ENCODE data around the gene EXOC5.
"Not testable (repeated sequence)": the region's sequence is repeated elsewhere in the genome, so short reads cannot be mapped to it uniquely, and the experiment has no call there.

The EXOC5 gene

GRCh38 chr14:57258221-57258620, 10.5 kb downstream of the EXOC5 start:
- DNase-seq (ENCODE audit: low spot score): not testable (repeated sequence)

- DNase-seq (ENCODE audit: low spot score): no peak
Observed at GRCh38 chr14:57254884-57255283, 13.8 kb downstream of the EXOC5 start.

GRCh38 chr14:57246933-57247657, 21.6 kb downstream of the EXOC5 start:
- DNase-seq (ENCODE audit: low spot score): no peak

GRCh38 chr14:57245941-57246340, 22.8 kb downstream of the EXOC5 start:
- no peak for DNase-seq (ENCODE audit: low spot score)

- DNase-seq (ENCODE audit: low spot score): no peak
Observed at GRCh38 chr14:57244106-57244505, 24.6 kb downstream of the EXOC5 start.

GRCh38 chr14:57243320-57243719, 25.4 kb downstream of the EXOC5 start:
- no peak for DNase-seq (ENCODE audit: low spot score)

GRCh38 chr14:57240115-57240514, 28.6 kb downstream of the EXOC5 start:
- DNase-seq (ENCODE audit: low spot score): not testable (repeated sequence)

GRCh38 chr14:57232006-57232405, 36.7 kb downstream of the EXOC5 start:
- no peak for DNase-seq (ENCODE audit: low spot score)

- DNase-seq (ENCODE audit: low spot score): not testable (repeated sequence)
Observed at GRCh38 chr14:57228320-57228719, 40.4 kb downstream of the EXOC5 start.

GRCh38 chr14:57227083-57227482, 41.6 kb downstream of the EXOC5 start:
- DNase-seq (ENCODE audit: low spot score): no peak

GRCh38 chr14:57221931-57222330, 46.8 kb downstream of the EXOC5 start:
- no peak for DNase-seq (ENCODE audit: low spot score)

GRCh38 chr14:57212919-57213318, 55.8 kb downstream of the EXOC5 start:
- DNase-seq (ENCODE audit: low spot score): no peak

- no peak for DNase-seq (ENCODE audit: low spot score)
Observed at GRCh38 chr14:57209561-57209960, 59.1 kb downstream of the EXOC5 start.

- no peak for DNase-seq (ENCODE audit: low spot score)
Observed at GRCh38 chr14:57205938-57206337, 62.8 kb downstream of the EXOC5 start.

GRCh38 chr14:57202672-57203071, 66.0 kb downstream of the EXOC5 start:
- DNase-seq (ENCODE audit: low spot score): not testable (repeated sequence)

GRCh38 chr14:57199921-57200320, 68.8 kb downstream of the EXOC5 start:
- DNase-seq (ENCODE audit: low spot score): peak; percentile 16

GRCh38 chr14:57189070-57189469, 79.6 kb downstream of the EXOC5 start:
- DNase-seq (ENCODE audit: low spot score): no peak

- DNase-seq (ENCODE audit: low spot score): no peak
Observed at GRCh38 chr14:57182760-57183503, 85.8 kb downstream of the EXOC5 start.

GRCh38 chr14:57179273-57179672, 89.4 kb downstream of the EXOC5 start:
- no peak for DNase-seq (ENCODE audit: low spot score)

- DNase-seq (ENCODE audit: low spot score): no peak
Observed at GRCh38 chr14:57174466-57174865, 94.2 kb downstream of the EXOC5 start.

- DNase-seq (ENCODE audit: low spot score): no peak
Observed at GRCh38 chr14:57171903-57172302, 96.8 kb downstream of the EXOC5 start.

- DNase-seq (ENCODE audit: low spot score): no peak
Observed at GRCh38 chr14:57171363-57171762, 97.3 kb downstream of the EXOC5 start.

GRCh38 chr14:57169901-57170300, 98.8 kb downstream of the EXOC5 start:
- DNase-seq (ENCODE audit: low spot score): no peak

Data from AG08396 (cell line).